ENCODE results near the gene CRLF3.
"Not testable (repeated sequence)": the region's sequence is repeated elsewhere in the genome, so short reads cannot be mapped to it uniquely, and the experiment has no call there.

CRLF3 gene

DNA sequence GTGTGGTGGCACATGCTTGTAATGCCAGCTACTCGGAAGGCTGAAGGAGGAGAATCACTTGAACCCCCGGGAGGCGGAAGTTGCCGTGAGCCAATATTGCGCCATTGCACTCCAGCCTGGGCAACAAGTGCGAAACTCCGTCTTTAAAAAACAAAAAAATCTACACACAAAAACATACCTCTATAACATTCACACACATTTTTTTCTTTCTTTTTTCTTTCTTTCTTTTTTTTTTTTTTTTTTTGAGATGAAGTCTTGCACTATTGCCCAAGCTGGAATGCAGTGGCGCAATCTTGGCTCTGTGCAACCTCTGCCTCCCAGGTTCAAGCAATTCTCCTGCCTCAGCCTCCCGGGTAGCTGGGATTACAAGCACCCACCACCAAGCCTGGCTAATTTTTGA, 9.6 kb downstream of the CRLF3 start:
- DNase-seq (ENCODE audit: low read depth) = not testable (repeated sequence)

DNA sequence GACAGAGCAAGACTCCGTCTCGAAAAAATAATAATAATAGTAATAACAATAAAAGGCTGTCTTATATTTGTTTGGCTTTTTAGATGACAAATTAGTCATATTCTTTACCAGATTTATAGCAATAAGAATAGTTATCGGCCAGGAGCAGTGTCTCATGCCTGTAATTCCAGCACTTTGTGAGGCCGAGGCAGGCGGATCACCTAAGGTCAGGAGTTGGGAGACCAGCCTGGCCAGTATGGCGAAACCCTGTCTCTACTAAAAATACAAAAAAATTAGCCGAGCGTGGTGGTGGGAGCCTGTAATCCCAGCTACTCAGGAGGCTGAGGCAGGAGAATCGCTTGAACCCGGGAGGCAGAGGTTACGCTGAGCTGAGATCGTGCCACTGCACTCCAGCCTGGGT, 10.3 kb downstream of the CRLF3 start:
- DNase-seq (ENCODE audit: low read depth) = not testable (repeated sequence)

DNA sequence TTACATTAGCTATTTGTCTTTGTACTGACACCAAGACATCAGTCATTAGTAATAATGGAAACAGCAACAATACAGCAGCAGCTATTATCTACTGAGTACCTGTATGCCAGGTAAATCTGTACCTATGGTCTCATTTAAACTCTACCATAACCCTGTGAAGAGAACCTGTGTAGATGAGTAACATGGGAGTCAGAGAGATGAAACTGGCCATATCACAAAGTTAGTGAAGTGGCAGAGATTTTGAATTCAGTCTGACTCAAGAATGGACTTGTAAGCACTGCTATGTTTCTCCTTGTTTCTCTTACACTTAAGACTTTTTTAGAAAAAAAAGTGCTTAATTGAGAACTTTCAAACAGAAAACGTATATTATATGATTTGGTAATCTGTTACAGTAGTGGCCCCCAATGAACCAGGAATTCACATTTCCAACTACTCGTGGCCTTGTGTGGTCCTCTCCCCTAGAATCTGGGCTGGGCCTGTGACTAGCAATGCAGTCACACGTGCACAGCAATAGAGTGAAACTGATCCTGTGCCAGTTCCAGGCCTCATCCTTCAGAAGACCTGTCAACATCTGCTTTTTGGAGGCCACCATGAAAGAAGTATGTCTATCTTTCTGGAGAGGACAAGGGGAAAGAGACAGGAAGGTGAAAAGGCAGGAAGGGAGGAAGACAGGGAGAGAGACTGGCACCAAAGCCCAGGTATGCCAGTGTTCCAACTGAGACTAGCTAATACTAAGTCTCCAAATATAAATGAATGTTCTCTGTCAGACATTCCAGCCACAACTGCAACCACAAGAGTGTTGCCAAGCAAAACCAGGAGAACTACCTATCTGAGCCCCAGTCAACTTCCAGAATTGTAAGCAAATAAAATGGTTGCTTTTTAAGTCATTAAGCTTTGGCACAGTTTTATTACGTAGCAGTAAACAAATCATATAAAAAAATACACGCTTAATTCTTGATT, 12.0 kb downstream of the CRLF3 start:
- DNase-seq (ENCODE audit: low read depth) = no peak

DNA sequence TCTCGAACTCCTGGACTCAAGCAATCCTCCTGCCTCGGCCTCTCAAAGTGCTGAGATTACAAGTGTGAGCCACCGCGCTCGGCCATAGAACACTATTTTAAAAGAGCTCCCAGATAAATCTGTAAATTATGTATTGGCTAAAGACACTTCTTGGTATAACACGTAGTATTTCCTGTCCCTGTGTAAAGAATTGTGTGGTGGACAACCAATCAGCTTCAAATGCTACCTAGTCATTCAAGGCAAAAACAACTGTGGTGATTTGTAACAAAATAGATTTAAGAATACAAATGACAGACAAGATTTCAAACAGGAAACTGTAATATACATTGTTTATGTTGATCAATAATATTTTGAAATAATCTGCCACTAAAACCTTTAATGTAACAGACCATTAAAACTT, 14.6 kb downstream of the CRLF3 start:
- DNase-seq (ENCODE audit: low read depth) = no peak

DNA sequence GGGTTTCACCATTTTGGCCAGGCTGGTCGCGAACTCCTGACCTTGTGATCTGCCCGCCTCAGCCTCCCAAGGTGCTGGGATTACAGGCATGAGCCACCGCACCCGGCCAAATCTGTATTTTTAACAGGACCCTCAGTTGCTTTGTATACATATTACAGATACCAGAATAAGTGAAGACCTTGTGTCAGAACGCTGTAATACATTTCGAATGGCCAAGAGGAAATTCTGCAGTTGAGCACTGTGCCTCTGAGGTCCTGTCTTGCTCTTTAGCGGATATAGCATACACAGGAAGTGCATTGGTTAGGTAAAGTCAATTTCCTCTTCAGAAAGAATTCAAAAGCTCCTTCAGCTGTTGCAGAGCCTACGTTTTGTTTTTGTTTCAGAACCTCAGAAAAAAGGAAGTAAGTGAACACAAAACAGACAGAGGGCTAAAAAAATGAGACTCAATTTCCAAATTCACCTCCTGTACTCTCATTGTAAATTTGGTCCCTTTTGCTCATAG, 15.7 kb downstream of the CRLF3 start:
- DNase-seq (ENCODE audit: low read depth) = no peak

DNA sequence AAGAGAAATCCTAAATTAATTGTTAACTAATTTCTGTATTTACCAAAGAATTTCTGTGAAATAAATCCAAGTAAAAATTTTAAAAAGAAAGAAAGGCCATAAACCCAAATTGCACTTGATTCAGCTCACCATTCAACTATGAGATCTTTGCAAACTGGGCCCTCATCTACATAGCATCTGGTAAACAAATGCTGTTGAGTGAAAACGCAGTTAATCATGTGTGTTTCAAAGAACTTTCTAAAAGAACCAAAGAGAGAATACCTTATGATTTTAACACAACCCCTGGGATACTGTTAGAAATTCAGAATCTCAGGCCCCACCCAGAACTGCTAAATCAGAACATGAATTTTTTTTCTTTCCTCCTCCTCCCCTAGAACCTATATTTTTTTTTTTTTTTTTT, 16.6 kb downstream of the CRLF3 start:
- DNase-seq (ENCODE audit: low read depth) = no peak

DNA sequence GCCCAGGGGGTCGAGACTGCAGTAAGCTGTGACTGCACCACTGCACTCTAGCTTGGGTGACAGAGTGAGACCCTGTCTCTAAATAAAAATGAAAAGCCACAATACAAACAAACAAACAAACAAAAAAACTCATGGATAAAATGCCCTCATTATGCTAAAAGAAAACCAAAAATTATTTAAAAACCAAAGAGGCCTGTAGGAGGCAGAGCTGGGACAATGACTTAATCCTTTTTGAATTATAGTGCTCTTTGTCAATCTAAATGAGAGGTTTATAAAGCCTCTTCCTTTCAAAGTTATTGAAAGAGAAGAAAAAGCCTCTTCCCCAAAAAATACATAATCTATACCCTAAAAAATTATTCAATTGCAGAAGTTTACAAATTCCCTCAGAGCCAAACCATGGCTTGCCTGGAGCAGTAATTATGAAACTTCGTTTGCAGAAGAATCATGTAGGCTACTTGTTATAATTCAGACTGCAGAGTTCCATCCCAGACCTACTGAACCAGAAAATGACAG, 18.5 kb downstream of the CRLF3 start:
- no peak for DNase-seq (ENCODE audit: low read depth)

DNA sequence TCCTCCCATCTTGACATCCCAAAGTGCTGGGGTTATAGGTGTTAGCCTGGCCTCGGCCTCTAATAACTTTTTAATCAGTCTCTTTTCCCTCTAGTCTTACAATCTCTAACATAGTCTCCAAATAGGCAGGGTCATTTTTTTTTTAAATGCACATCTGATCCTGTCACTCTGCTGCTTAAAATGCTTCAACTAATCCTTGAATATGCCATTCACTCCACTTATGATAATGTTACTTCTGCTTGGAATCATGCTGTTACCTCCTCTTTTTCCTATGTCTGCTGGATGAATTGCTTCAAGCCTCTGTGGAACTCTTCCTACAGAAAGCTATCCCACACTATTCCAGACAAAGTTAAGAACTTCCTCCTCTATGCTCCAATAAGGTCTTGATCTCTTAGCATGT, 22.8 kb downstream of the CRLF3 start:
- no peak for DNase-seq (ENCODE audit: low read depth)

DNA sequence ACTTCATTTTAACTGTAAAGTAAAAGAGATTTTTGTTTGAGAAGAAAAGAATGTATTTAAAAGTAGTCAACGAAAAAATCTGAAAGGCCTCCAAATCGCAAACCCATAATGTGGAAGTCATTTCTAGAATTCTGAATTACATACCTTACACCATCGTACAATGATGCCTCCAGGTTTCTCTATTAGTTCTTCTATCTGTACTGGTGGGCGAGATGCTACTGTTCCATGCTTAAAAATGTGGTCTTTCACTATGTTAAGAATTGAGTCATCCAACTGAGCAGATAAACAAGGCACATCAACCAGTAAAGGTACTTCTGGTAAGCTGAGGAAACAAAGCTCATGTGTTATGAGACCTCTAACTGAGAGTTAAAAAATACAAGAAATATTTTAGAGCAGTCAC, 28.5 kb downstream of the CRLF3 start:
- no peak for DNase-seq (ENCODE audit: low read depth)

DNA sequence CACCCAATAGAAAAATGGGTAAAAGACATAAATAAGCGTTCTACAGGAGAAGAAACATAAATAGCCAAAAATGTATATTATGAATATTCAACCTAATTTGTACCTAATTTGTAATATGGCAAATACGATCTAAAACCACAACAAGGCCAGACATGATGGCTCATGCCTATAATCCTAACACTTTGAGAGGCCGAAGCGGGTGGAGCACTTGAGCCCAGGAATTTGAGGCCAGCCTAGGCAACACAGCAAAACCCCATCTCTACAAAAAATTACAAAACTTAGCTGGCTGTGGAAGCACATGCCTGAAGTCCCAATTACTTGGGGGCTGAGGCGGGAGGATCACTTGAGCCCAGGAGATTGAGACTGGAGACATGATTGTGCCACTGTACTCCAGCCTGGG, 30.1 kb downstream of the CRLF3 start:
- DNase-seq (ENCODE audit: low read depth) = no peak

DNA sequence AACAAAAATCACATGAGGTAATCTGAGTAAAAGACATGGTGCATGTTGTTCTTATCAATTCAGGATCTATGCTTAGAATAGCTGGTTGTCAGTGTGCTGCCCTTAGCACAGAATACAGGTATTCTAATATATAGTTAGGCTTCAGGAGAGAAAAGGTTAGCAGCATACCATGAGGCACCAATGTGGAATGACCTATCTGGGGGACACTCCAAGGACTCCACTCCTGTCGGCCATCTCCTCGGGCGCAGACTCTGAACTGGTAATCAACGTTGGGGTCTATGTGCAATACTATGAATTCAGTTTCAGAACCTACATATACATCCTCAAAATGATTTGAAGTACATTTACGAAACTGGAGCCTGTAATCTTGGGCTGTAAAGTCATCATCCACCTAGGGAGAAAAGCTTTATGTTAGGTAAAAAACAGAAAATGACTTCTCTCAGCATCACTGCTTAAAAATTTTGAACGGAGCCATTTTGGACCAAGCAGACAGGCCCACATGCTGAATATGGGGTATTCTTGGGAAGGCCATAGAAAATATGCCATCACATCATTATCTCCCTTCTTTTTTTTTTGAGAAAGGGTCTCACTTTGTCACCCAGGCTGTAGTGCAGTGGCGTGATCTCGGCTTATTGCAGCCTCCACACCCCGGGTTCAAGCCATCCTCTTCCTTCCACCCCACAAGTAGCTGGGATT, 31.1 kb downstream of the CRLF3 start:
- DNase-seq (ENCODE audit: low read depth) = no peak

DNA sequence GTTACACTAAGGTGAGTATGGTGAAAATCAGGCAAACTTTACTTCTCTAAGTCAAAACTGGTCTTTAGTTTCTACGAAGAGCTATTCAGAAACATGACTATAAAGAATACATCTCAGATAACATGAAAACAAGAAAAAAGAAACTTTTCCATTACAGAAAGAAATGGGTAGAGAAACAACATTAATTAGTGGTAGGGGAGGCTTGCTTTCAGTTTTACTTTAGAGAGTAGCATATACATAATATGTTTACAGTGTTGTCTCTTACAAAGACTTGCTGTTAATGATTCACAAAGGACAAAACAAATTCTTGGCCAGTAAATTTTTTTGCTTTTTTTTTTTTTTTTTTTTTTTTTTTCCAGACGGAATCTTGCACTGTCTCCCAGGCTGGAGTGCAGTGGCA, 34.2 kb downstream of the CRLF3 start:
- DNase-seq (ENCODE audit: low read depth) = no peak

DNA sequence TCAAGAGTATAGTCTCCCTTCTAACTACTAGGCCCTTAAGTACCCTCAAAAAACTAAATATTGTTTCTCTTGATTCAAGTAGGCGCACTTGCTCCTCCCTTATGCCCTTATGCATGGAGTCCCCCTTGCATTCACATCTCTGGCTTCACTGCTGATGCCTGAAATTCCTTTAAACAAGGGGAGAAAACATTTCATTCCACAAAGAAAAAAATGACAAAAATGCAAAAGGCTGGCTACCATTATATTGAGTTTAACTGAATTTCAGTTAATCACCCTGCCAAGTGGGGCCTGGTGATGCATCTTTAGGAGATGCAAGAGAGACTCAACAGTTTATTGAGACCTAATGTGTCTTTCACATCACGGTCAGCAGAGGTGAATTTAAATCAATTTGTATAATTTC, 35.6 kb downstream of the CRLF3 start:
- DNase-seq (ENCODE audit: low read depth) = no peak

DNA sequence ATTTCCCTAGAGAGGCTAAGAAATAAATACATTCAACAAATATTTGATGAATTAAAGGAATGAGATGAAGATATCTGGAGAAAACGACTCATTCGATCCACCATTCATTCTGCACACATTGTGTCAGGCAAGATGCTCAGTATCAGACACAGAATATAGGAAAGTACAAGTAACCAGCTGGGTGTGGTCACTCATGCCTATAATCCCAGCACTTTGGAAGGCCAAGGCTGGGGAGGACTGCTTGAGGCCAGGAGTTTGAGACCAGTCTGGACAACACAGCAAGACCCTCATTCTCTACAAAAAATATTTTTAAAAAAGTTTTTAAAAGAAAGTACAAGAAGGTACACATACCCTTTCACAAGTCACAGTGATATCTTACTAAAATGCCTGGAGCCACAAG, 42.3 kb downstream of the CRLF3 start:
- DNase-seq (ENCODE audit: low read depth) = no peak

DNA sequence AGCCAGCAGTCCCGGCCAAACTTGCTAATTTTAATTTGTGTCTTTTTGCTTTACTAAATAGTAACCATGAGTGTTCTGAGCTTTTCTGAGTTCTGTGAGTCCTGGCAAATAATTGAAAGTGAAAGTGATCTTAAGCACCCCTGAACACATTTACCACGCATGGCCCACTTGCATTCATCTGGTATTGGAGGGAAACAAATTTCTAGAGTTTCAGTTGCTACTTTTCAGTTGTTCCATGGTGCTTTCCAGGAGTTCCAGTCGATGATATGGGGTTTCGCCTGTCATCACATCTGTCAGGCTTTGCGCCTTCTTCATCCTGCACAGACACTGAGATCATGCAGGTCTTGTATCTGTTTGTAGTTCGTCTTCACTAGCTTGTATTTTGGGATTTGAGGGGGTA, 44.1 kb downstream of the CRLF3 start:
- DNase-seq (ENCODE audit: low read depth) = no peak

DNA sequence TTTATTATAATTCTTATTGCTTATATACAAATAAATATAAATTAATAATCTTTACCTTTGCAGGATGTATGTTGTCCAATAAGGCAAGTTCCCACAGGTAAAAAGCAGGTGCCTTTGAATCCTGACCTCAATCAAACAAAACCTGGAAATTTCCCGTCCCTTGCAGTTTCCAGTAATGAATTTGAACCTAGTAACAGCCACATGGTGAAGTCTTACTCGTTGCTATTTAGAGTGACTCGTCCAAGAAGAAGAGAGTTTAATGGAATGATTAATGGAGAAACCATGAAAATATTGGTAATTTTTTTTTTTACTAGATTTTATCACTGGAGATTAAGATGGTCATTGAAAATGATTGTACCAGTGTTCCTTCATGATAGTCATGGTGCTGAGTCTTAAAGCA, 55.7 kb downstream of the CRLF3 start:
- DNase-seq (ENCODE audit: low read depth) = not testable (repeated sequence)

DNA sequence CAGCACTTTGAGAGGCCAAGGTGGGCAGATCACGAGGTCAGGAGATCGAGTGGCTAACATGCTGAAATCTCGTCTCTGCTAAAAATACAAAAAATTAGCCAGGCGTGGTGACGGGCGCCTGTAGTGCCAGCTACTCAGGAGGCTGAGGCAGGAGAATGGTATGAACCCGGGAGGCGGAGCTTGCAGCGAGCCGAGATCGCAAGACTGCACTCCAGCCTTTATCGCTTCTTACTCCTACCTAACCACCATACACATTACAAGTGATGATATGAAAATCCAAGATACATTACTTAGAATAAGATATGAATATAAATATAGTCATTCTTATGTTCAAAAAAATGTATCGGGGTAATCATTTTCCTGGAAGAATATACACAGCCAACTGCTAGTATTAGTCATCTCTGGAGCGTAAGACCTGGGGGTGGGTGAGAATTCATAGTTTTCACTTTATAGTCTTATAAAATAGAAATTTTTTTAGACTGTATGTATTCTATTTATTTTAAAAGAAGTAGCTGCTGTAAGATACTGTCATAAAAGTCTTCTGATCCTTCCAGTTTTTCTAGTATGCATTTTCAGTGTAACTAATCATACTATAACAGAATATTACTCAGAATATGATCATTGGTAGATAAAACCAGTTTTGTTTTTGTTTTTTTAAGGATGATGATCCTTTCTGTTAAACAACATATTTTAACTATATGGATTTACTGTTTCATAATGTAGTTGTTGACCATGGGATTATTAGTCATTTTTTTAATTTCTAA, 56.7 kb downstream of the CRLF3 start:
- not testable (repeated sequence) for DNase-seq (ENCODE audit: low read depth)

DNA sequence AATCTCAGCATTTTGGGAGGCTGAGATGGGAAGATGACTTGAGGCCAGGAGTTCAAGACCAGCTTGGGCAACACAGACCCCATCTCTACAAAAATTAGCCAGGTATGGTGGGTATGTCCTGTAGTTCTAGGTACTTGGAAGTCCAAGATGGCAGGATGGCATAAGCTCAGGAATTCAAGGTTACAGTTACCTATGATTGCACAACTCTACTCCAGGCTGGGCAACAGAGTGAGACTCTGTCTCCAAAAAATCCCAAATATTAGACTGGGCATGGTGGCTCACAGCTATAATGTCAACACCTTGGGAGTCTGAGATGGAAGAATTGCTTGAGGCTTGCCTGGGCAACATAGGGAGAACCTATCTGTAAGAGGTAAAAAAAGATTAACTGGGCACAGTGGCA, 63.4 kb downstream of the CRLF3 start:
- no peak for DNase-seq (ENCODE audit: low read depth)

DNA sequence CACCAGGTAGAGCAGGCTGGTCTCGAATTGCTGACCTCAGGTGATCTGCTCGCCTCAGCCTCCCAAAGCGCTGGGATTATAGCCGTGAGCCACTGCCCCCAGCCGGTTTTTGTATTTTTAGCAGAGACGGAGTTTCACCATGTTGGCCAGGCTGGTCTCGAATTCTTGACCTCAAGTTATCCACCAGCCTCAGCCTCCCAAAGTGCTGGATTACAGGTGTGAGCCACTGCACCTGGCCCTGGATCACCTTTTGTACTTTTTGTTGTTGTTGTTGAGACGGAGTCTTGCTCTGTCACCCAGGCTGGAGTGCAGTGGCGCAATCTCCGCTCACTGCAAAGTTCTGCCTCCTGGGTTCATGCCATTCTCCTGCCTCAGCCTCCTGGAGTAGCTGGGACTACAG, 71.2 kb downstream of the CRLF3 start:
- not testable (repeated sequence) for DNase-seq (ENCODE audit: low read depth)

DNA sequence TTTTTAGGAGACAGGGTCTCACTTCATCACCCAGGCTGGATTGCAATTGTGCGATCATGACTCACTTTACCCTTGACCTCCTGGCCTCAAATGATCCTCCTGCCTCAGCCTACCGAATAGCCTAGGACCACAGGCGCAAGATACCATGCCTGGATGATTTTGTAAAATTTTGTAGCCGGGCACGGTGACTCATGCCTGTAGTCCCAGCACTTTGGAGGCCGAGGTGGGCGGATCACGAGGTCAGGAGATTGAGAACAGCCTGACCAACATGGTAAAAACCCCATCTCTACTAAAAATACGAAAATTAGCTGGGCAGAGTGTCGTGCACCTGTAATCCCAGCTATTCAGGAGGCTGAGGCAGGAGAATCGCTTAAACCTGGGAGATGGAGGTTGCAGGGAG, 73.5 kb downstream of the CRLF3 start:
- not testable (repeated sequence) for DNase-seq (ENCODE audit: low read depth)

DNA sequence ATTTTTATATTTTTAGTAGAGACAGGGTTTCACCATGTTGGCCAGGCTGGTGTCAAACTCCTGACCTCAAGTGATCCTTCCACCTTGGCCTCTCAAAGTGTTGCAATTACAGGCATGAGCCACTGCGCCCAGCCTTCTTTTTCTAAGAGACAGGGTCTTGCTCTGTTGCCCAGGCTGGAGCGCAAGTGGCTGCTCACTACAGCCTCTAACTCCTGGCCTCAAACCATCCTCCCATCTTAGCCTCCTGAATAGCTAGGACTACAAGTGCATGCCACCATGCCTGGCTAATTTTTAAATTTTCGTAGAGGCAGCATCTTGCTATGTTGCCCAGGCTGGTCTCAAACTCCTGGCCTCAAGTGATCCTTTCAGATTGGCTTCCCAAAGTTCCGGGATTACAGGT, 76.9 kb downstream of the CRLF3 start:
- DNase-seq (ENCODE audit: low read depth) = not testable (repeated sequence)

DNA sequence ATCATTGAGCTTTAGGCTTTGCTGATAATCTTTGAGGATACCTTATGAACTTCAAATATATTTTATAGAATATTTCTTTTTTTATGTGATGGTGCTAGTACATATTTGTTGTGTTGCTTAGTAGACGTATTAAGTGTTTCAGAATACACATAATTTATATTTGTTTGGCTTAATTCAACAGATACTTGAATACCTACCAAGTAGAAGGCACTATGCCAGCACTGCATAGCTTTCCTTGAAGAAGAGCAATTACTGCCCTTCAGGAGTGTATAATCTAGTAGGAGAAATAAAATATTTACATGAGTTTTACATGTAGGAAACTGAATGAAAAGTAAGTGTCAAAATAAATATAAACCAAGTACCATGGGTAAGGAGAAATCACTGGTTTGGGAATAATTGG, 81.8 kb downstream of the CRLF3 start:
- not testable (repeated sequence) for DNase-seq (ENCODE audit: low read depth)
